Mucosa of stomach (tissue), 1 donor: ENCODE measurements around the gene SPACA5B.
"Not testable (repeated sequence)": the region's sequence is repeated elsewhere in the genome, so short reads cannot be mapped to it uniquely, and the experiment has no call there.

Experiments used
- H3K27me3 ChIP-seq: one replicate; pipeline ENCODE4 v1.7.0; 2013; ENCODE audit warnings: mild to moderate bottlenecking, low read length; ENCODE audit not compliant: control insufficient read depth, insufficient read depth
- H3K36me3 ChIP-seq: one replicate; pipeline ENCODE4 v1.7.0; 2013; ENCODE audit warnings: low read length; ENCODE audit not compliant: control insufficient read depth, insufficient read depth
- H3K4me1 ChIP-seq: one replicate; pipeline ENCODE4 v1.7.0; 2013; ENCODE audit warnings: mild to moderate bottlenecking, low read length; ENCODE audit not compliant: control insufficient read depth, insufficient read depth
- H3K4me3 ChIP-seq: one replicate; pipeline ENCODE4 v1.7.0; 2013; ENCODE audit warnings: low read length
- H3K9ac ChIP-seq: one replicate; pipeline ENCODE4 v1.7.0; 2013; ENCODE audit warnings: mild to moderate bottlenecking, low read length, moderate library complexity
- H3K9me3 ChIP-seq: one replicate; pipeline ENCODE4 v1.7.0; 2013; ENCODE audit warnings: mild to moderate bottlenecking, low read length, moderate library complexity; ENCODE audit not compliant: control insufficient read depth
- donor health status: Pancreatic carcinoma.

SPACA5B gene

GRCh38 chrX:48130326-48130725, at the start of gene SPACA5B:
Gene SPACA5B (plus strand): TSS chrX:48130626. CDS start chrX:48130688, 62 bp downstream.
- H3K4me1 ChIP-seq, H3K27me3 ChIP-seq, H3K4me3 ChIP-seq, H3K9ac ChIP-seq, H3K36me3 ChIP-seq, H3K9me3 ChIP-seq: not testable (repeated sequence)

- no peaks in the 10 kb centered on the region for H3K27me3 ChIP-seq
Observed at GRCh38 chrX:48083212-48083611, 47.2 kb upstream of the SPACA5B start.

DNA sequence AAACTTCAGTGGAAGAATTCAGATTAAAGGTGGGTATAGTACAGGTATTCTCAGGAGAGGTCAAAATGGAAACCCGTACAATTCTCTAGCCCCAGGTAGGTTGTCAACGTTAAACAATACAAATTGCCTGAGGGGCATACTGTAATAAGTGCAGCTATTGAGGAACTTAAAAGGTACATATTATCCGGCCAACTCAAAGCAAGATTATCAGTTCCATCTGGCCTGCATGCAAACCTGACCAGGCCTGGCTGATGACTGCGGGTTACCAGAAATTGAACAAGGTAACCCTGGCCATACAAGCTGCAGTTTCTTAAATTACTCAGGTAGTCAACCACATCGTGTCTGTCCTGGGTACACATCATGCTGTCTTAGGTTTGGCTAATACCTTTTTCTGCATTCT, 46.7 kb upstream of the SPACA5B start:
- no peaks in the 10 kb centered on the region for H3K36me3 ChIP-seq
- H3K4me3 ChIP-seq: no peak overlapping the region
- no peak overlapping the region for H3K9ac ChIP-seq
- no peaks in the 10 kb centered on the region for H3K9me3 ChIP-seq
- H3K27me3 ChIP-seq: no peaks in the 10 kb centered on the region
- no peaks in the 10 kb centered on the region for H3K4me1 ChIP-seq

More at GRCh38 chrX:48083212-48083611, 47.2 kb upstream of the SPACA5B start:
- Histone ChIP-seq H3K36me3 (no peaks in the 10 kb centered on the region), H3K4me3 (no peak overlapping the region), H3K9ac (no peak overlapping the region), H3K4me1 (no peaks in the 10 kb centered on the region), H3K9me3 (no peaks in the 10 kb centered on the region)

GRCh38 chrX:48086082-48086481, 44.3 kb upstream of the SPACA5B start:
- no peaks in the 10 kb centered on the region for H3K4me1 ChIP-seq
- no peaks in the 10 kb centered on the region for H3K9me3 ChIP-seq
- no peak overlapping the region for H3K4me3 ChIP-seq
- no peaks in the 10 kb centered on the region for H3K27me3 ChIP-seq
- no peaks in the 10 kb centered on the region for H3K36me3 ChIP-seq
- H3K9ac ChIP-seq: no peak overlapping the region

DNA sequence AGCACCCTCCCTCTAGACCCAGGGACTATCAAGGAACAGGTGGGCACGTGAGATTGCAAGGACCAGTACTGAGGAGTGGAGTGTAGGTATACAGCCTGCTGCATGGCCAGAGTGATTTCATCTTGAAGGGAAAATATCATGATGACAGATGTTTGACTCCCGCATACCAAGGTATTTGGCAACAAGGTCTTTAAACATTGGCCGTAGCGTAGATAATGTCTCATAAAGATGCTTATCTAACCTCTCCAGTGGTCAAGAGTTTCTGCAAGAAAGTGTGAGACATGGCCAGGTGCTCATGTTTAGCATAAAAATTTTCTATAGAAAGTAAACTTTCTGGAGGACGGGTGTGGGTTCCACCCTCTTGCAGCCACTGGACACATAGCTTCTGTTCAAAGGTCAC, 40.3 kb upstream of the SPACA5B start:
- Histone ChIP-seq H3K4me3 (no peak overlapping the region), H3K27me3 (no peaks in the 10 kb centered on the region), H3K9me3 (no peaks in the 10 kb centered on the region), H3K36me3 (no peaks in the 10 kb centered on the region), H3K9ac (no peak overlapping the region), H3K4me1 (no peaks in the 10 kb centered on the region)

DNA sequence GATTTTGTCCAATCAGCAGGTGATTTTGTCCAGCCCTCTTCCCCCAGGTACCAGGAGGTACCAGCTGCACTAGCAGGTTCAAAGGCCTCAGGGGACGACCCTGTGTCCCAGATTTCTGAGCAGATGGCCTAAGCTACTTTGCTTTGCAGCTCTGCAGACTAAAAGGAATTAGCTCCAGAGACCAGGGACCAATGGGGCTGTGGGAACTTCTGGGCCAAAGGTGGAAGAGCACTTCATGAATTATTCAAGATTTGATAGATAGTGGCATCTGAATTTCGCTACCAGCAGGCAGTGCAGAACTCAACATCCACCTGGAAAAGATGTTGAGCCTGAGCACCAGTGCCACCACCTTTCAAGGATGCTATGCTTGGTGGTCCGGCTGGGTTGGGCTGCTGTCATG, 37.9 kb upstream of the SPACA5B start:
- H3K4me3 ChIP-seq, H3K27me3 ChIP-seq, H3K36me3 ChIP-seq, H3K9me3 ChIP-seq, H3K9ac ChIP-seq, H3K4me1 ChIP-seq: not testable (repeated sequence)

GRCh38 chrX:48101443-48101842, 29.0 kb upstream of the SPACA5B start:
- H3K4me3 ChIP-seq: no peak overlapping the region
- H3K9me3 ChIP-seq: no peaks in the 10 kb centered on the region
- no peaks in the 10 kb centered on the region for H3K4me1 ChIP-seq
- H3K36me3 ChIP-seq: no peaks in the 10 kb centered on the region
- H3K27me3 ChIP-seq: no peaks in the 10 kb centered on the region
- no peak overlapping the region for H3K9ac ChIP-seq

DNA sequence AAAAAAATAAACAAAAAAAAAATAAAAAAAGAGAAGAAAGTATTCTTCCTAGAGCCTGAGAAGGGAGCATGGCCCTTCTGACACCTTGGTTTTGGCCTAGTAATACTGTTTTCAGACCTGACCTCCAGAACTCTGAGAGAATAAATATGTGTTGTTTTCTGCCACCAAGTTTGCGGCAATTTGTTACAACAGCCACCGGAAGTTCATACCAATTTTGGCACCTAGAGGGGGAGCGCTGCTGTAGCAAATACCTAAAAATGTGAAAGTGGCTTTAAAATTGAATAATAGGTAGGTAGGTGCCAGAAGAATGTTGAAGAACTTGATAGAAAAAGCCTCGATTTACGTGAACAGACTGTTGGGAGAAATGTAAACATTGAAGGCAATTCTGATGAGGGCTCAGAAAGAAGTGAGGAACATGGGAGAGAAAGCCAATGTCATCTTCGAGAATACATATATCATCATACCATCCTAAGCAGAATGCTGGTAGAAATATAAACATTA, 27.5 kb upstream of the SPACA5B start:
- Histone ChIP-seq H3K9ac (no peak overlapping the region), H3K4me3 (no peak overlapping the region), H3K27me3 (no peaks in the 10 kb centered on the region), H3K36me3 (no peaks in the 10 kb centered on the region), H3K4me1 (no peaks in the 10 kb centered on the region), H3K9me3 (no peaks in the 10 kb centered on the region)

GRCh38 chrX:48107717-48108116, 22.7 kb upstream of the SPACA5B start:
- H3K9ac ChIP-seq: no peak overlapping the region
- no peak overlapping the region for H3K4me3 ChIP-seq
- H3K4me1 ChIP-seq: no peaks in the 10 kb centered on the region
- H3K36me3 ChIP-seq: no peaks in the 10 kb centered on the region
- no peaks in the 10 kb centered on the region for H3K27me3 ChIP-seq
- H3K9me3 ChIP-seq: no peaks in the 10 kb centered on the region

GRCh38 chrX:48125286-48125685, 5.1 kb upstream of the SPACA5B start:
- H3K36me3 ChIP-seq, H3K4me3 ChIP-seq, H3K4me1 ChIP-seq, H3K27me3 ChIP-seq, H3K9me3 ChIP-seq, H3K9ac ChIP-seq: not testable (repeated sequence)

- H3K4me3 ChIP-seq, H3K27me3 ChIP-seq, H3K4me1 ChIP-seq, H3K9me3 ChIP-seq, H3K36me3 ChIP-seq, H3K9ac ChIP-seq: not testable (repeated sequence)
Observed at GRCh38 chrX:48132308-48132844, 1.9 kb downstream of the SPACA5B start.

GRCh38 chrX:48139076-48139475, 8.7 kb downstream of the SPACA5B start:
- not testable (repeated sequence) for H3K4me3 ChIP-seq, H3K9ac ChIP-seq, H3K9me3 ChIP-seq

More at GRCh38 chrX:48139076-48139475, 8.7 kb downstream of the SPACA5B start:
- not testable (repeated sequence) for H3K4me1 ChIP-seq, H3K36me3 ChIP-seq, H3K27me3 ChIP-seq
